ENCODE results near the gene TMEM154. TPM values are rescaled to one million over a fixed set of nuclear protein-coding genes. Genes with fewer than 3 reads are reported as not detected.

The TMEM154 gene
- total RNA-seq, 4 donors from 2014 or later: 1.3 to 4.5 (median 2.9) TPM

GRCh38 chr4:152610131-152610530 lies 69.7 kb downstream of the TMEM154 start:
- DNase-seq: no peak
- H3K4me3 ChIP-seq: no peak overlapping the region
- intact Hi-C loops (cut with DNase I; ENCODE audit: low total_unique reads): no loop called here
- H3K4me1 ChIP-seq: no peaks in the 10 kb centered on the region
- TF ChIP-seq CTCF (IDR thresholded peaks at IDR 0.05) (no peak), POLR2A (IDR thresholded peaks at IDR 0.05) (no peak)
- no peaks in the 10 kb centered on the region for H3K27me3 ChIP-seq
- H3K9me3 ChIP-seq: no peaks in the 10 kb centered on the region
- H3K36me3 ChIP-seq: no peaks in the 10 kb centered on the region
- no peak overlapping the region for H3K27ac ChIP-seq

GRCh38 chr4:152609481-152609880 lies 70.3 kb downstream of the TMEM154 start:
- intact Hi-C loops (cut with DNase I; ENCODE audit: low total_unique reads): no loop called here
- H3K4me1 ChIP-seq: no peaks in the 10 kb centered on the region

GRCh38 chr4:152607178-152607577 lies 72.6 kb downstream of the TMEM154 start:
- H3K36me3 ChIP-seq: no peaks in the 10 kb centered on the region
- no peaks in the 10 kb centered on the region for H3K9me3 ChIP-seq
- no peak overlapping the region for H3K4me3 ChIP-seq
- H3K27me3 ChIP-seq: no peaks in the 10 kb centered on the region
- intact Hi-C loops (cut with DNase I; ENCODE audit: low total_unique reads): no loop called here
- H3K4me1 ChIP-seq: no peaks in the 10 kb centered on the region
- H3K27ac ChIP-seq: no peak overlapping the region
- TF ChIP-seq POLR2A (IDR thresholded peaks at IDR 0.05) (no peak), CTCF (IDR thresholded peaks at IDR 0.05) (no peak)
- DNase-seq: no peak

More at GRCh38 chr4:152609481-152609880, 70.3 kb downstream of the TMEM154 start:
- no peak for DNase-seq
- no peak for TF ChIP-seq POLR2A (IDR thresholded peaks at IDR 0.05)
- TF ChIP-seq CTCF (IDR thresholded peaks at IDR 0.05): no peak
- Histone ChIP-seq H3K9me3 (no peaks in the 10 kb centered on the region), H3K4me3 (no peak overlapping the region), H3K27me3 (no peaks in the 10 kb centered on the region), H3K36me3 (no peaks in the 10 kb centered on the region), H3K27ac (no peak overlapping the region)

DNA sequence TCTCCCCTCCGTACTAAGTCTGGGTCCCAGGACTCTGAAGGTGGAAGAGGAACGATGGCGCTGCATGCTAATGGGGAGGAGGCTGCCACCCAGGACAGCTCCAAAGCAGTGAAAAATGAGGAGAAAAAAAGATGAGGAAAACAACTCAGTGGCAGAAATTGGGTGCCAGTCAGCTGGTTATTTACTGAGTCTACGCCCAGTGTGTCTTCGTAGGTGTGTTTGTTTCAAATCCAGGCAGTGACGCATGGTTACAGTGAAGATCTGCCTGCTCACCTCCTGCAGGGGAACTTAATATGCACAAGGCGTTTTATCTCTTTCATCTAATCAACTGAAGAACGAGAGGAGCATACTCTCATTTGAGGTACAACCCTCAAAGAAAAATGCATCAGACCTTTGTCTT lies 73.0 kb downstream of the TMEM154 start:
- DNase-seq: no peak
- intact Hi-C loops (cut with DNase I; ENCODE audit: low total_unique reads): no loop called here
- Histone ChIP-seq H3K4me3 (no peak overlapping the region), H3K36me3 (no peaks in the 10 kb centered on the region), H3K9me3 (no peaks in the 10 kb centered on the region), H3K27ac (no peak overlapping the region), H3K27me3 (no peaks in the 10 kb centered on the region), H3K4me1 (no peaks in the 10 kb centered on the region)
- TF ChIP-seq POLR2A (IDR thresholded peaks at IDR 0.05) (no peak), CTCF (IDR thresholded peaks at IDR 0.05) (no peak)

GRCh38 chr4:152605641-152606335 lies 74.0 kb downstream of the TMEM154 start:
- H3K9me3 ChIP-seq: no peaks in the 10 kb centered on the region
- H3K4me3 ChIP-seq: no peak overlapping the region
- intact Hi-C loops (cut with DNase I; ENCODE audit: low total_unique reads): no loop called here
- H3K27ac ChIP-seq: no peak overlapping the region
- no peaks in the 10 kb centered on the region for H3K4me1 ChIP-seq
- no peaks in the 10 kb centered on the region for H3K27me3 ChIP-seq
- no peaks in the 10 kb centered on the region for H3K36me3 ChIP-seq
- TF ChIP-seq CTCF (IDR thresholded peaks at IDR 0.05): no peak
- TF ChIP-seq POLR2A (IDR thresholded peaks at IDR 0.05): no peak
- DNase-seq: no peak

Data from uterus (tissue), 4 donors.